D721Med (cell line): ENCODE data around the gene MFNG.

Experiments
- DNase-seq: peaks from one replicate; pipeline ENCODE4 v3.0.0; 2011; ENCODE audit warnings: low spot score; ENCODE audit not compliant: insufficient read length
- FAIRE-seq: peaks from 2 replicates; lab custom pipeline; 2011; peaks lifted over from hg19 to GRCh38; lab: Jason Lieb, UNC
- CTCF ChIP-seq: IDR thresholded peaks from 2 replicates; pipeline ENCODE4 v1.5.1; 2012; ENCODE audit warnings: mild to moderate bottlenecking, control low read depth; ENCODE audit not compliant: insufficient read depth; ENCODE audit errors: missing control alignments

Gene MFNG

GRCh38 chr22:37491559-37492427 is 5.6 kb upstream of the MFNG start:
- no peak for TF ChIP-seq CTCF
- DNase-seq (no peak), FAIRE-seq (no peak)

- DNase-seq (no peak), FAIRE-seq (no peak)
- TF ChIP-seq CTCF: no peak
Measured at GRCh38 chr22:37491106-37491505, 4.9 kb upstream of the MFNG start.

- TF ChIP-seq CTCF: no peak
- no peak for FAIRE-seq
- no peak for DNase-seq
Measured at GRCh38 chr22:37489983-37490382, 3.8 kb upstream of the MFNG start.

GRCh38 chr22:37488337-37489135 is 2.4 kb upstream of the MFNG start:
- DNase-seq: no peak
- no peak for TF ChIP-seq CTCF
- FAIRE-seq: no peak

GRCh38 chr22:37487571-37487970 is 1.4 kb upstream of the MFNG start:
- DNase-seq (no peak), FAIRE-seq (no peak)
- no peak for TF ChIP-seq CTCF

GRCh38 chr22:37487129-37487528 is 945 bp upstream of the MFNG start:
- no peak for TF ChIP-seq CTCF
- DNase-seq (no peak), FAIRE-seq (no peak)
